ENCODE data around the gene SH3RF3.

- no peak for TF ChIP-seq POLR2A (IDR thresholded peaks at IDR 0.05)
- no peak for TF ChIP-seq CTCF (IDR thresholded peaks at IDR 0.05)
Observed at GRCh38 chr2:109387778-109388469, 258.9 kb downstream of the SH3RF3 start.
